Skeletal muscle satellite cell (primary cell): ENCODE data around the gene TRERF1.
"Not testable (repeated sequence)": the region's sequence is repeated elsewhere in the genome, so short reads cannot be mapped to it uniquely, and the experiment has no call there.

Experiments used
- H3K27me3 ChIP-seq: 2 replicates; pipeline ENCODE4 v1.7.0; 2013; ENCODE audit warnings: low read length; ENCODE audit not compliant: control insufficient read depth, insufficient read depth
- H3K36me3 ChIP-seq: 2 replicates; pipeline ENCODE4 v1.7.0; 2013; ENCODE audit warnings: mild to moderate bottlenecking, control low read depth, low read length; ENCODE audit not compliant: insufficient read depth
- H3K4me1 ChIP-seq: 2 replicates; pipeline ENCODE4 v1.7.0; 2013; ENCODE audit warnings: low read length; ENCODE audit not compliant: control insufficient read depth, insufficient read depth
- H3K4me2 ChIP-seq: 2 replicates; pipeline ENCODE4 v1.7.0; 2013; ENCODE audit warnings: mild to moderate bottlenecking, low read length
- H3K4me3 ChIP-seq: 2 replicates; pipeline ENCODE4 v1.7.0; 2013; ENCODE audit warnings: low read length
- H3K9ac ChIP-seq: 2 replicates; pipeline ENCODE4 v1.7.0; 2013; ENCODE audit warnings: mild to moderate bottlenecking, low read depth, low read length, moderate library complexity
- H3K9me3 ChIP-seq: replicated peaks from 2 replicates; pipeline ENCODE4 v1.7.0; 2013; ENCODE audit warnings: mild to moderate bottlenecking, control low read depth, low read length

TRERF1 gene

DNA sequence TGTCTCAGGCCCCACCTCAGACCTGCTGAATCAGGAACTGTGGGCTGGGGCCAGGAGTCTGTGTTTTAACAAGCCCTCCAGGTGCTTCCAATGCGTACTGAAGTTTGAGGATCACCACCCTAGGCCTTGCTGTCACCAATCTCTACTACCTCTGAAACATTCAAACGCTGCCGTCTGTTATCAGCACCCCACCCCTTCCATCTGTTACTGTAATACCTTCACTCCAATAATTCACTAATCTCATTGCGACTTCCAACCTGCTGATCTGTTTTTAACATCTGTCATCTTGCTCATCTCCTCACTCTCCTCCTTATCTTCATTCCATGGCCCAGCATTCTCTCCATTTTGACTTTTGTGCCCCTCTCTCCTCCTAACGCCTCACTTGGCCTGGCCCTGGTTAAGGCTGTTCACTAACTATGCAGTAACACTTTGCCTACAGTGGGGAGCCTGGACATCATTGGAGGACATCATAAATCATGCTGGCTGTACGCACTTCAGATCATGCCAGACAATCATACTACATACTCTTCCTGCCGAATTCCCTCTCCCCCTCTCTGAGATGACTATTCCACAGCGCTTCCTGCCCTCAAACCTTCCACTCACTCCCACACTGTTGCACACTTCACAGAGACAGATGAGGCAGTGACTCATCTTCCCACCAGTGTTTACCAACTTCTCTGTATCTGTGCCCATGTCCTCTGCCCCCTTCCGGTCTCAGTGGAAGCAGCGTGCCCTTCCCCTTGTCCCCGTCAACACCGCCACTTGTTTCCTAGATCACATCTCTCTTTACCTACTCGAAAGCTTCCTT lies 254.0 kb downstream of the TRERF1 start:
- Histone ChIP-seq H3K9ac (no peak overlapping the region), H3K27me3 (no peaks in the 10 kb centered on the region), H3K9me3 (no peaks in the 10 kb centered on the region), H3K36me3 (no peaks in the 10 kb centered on the region), H3K4me2 (peak overlapping the region; percentile 13), H3K4me1 (peaks cover 44% of the 10 kb centered on the region), H3K4me3 (no peak overlapping the region)

DNA sequence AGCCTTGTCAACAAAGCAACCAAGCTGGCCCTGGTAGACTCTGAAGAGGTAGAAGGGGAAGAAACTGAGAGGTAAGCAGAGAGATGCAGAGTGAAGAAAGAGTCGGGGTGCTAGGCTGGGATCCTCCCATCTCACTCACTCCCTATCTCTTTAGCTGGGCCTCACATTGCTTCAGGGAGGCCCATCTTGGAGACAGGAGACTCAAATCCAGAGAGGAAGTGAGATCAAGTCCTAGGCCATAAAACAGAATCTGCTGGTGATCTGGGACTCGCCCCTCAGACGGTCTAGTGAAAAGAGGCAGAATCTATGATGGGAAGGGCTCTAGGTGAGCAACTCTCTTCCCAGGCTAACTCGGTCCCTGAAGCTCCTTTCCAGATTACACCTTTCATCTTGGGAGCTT lies 256.3 kb downstream of the TRERF1 start:
- no peaks in the 10 kb centered on the region for H3K36me3 ChIP-seq
- H3K9ac ChIP-seq, result no peak overlapping the region
- H3K9me3 ChIP-seq, result no peaks in the 10 kb centered on the region
- H3K4me3 ChIP-seq, result no peak overlapping the region
- no peaks in the 10 kb centered on the region for H3K27me3 ChIP-seq
- H3K4me2 ChIP-seq, result no peak overlapping the region
- H3K4me1 ChIP-seq, result peaks cover 33% of the 10 kb centered on the region

DNA sequence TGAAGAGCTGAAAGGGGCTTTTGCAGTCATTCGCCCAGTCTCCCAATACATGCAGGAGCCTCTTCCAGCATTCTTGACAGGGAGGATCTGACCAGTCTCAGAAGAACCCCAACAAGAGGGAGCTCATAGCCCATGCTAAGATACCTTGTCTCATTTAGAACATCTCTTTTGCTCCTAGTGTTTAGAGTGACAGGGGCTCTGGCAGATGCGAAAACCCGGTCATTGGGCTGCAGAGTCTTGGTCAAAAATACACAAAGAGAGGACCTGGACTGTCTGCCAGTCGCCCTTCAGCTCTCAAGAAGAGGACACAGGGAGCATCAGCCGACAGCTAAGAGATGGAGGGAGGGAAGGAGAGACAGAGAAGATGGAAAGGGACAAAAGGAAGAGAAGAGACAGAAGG lies 257.7 kb downstream of the TRERF1 start:
- H3K27me3 ChIP-seq, result no peaks in the 10 kb centered on the region
- no peak overlapping the region for H3K9ac ChIP-seq
- H3K4me2 ChIP-seq, result no peak overlapping the region
- peaks cover 21% of the 10 kb centered on the region for H3K4me1 ChIP-seq
- H3K4me3 ChIP-seq, result no peak overlapping the region
- H3K9me3 ChIP-seq, result no peaks in the 10 kb centered on the region
- H3K36me3 ChIP-seq, result no peaks in the 10 kb centered on the region

GRCh38 chr6:42193491-42193894 lies 258.2 kb downstream of the TRERF1 start:
- H3K36me3 ChIP-seq, result no peaks in the 10 kb centered on the region

GRCh38 chr6:42192385-42192784 lies 259.3 kb downstream of the TRERF1 start:
- not testable (repeated sequence) for H3K4me3 ChIP-seq, H3K9me3 ChIP-seq, H3K9ac ChIP-seq, H3K4me1 ChIP-seq, H3K27me3 ChIP-seq, H3K4me2 ChIP-seq, H3K36me3 ChIP-seq

More at GRCh38 chr6:42193491-42193894, 258.2 kb downstream of the TRERF1 start:
- H3K4me1 ChIP-seq, result peaks cover 19% of the 10 kb centered on the region
- H3K9ac ChIP-seq, result no peak overlapping the region
- peak overlapping the region; percentile 18 for H3K4me2 ChIP-seq
- H3K27me3 ChIP-seq, result no peaks in the 10 kb centered on the region
- no peaks in the 10 kb centered on the region for H3K9me3 ChIP-seq
- H3K4me3 ChIP-seq, result no peak overlapping the region

DNA sequence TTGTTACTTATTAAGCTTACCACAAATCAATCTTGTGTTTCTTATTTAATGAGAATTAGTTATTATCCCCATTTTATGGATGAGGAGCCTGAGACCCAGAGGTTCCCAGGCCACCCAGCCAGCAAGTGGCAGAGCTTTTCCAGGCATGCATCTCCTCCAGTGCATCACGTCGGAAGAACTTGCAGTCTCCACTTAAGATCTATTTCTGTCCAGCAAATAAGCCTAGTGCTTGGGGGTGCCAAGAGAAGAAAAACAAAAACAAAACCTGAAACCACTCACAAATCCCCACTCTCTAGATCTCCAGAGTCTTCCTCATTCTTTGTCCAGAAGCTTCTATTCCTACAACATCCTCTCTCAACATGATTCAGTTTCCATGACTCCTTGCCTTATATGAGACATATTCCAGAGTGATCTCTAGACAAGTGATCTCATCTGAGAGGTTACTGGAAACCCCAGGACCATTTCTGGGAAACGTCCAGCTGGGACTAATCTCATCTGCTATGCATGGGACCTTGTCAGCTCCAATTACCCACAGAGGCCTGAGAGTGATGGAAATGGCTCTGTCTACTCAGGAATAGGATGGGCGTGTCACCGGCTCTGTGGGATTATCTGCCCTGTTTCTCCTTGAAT lies 261.1 kb downstream of the TRERF1 start:
- Histone ChIP-seq H3K4me3 (no peak overlapping the region), H3K36me3 (no peaks in the 10 kb centered on the region), H3K9ac (no peak overlapping the region), H3K9me3 (no peaks in the 10 kb centered on the region), H3K4me2 (no peak overlapping the region), H3K27me3 (no peaks in the 10 kb centered on the region), H3K4me1 (peaks cover 8% of the 10 kb centered on the region)

GRCh38 chr6:42188406-42188805 lies 263.3 kb downstream of the TRERF1 start:
- no peaks in the 10 kb centered on the region for H3K9me3 ChIP-seq
- H3K4me3 ChIP-seq, result no peak overlapping the region
- peaks cover 11% of the 10 kb centered on the region for H3K27me3 ChIP-seq
- H3K4me2 ChIP-seq, result no peak overlapping the region
- no peaks in the 10 kb centered on the region for H3K36me3 ChIP-seq
- H3K4me1 ChIP-seq, result peaks cover 5% of the 10 kb centered on the region
- H3K9ac ChIP-seq, result no peak overlapping the region

DNA sequence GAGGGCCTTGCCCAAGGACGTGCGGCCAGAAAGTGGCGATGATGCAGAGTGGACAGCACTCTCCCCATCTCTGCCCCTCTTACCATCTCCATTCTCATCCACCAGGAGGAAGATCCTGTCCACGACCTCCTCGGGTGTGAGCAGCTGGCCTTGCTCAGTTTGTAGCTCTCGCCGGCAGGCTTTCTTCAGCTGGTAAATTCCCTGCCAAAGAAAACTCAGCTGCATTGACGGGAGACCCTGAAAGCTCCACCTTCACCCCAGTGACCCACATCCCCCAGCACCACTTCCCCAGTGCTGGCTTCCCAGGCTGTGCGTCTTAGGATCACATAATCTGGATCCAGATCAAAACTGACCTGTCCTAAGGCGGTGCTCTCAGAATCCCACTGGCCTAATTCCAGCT lies 266.1 kb downstream of the TRERF1 start:
- Histone ChIP-seq H3K27me3 (peaks cover 11% of the 10 kb centered on the region), H3K9me3 (no peaks in the 10 kb centered on the region), H3K36me3 (no peaks in the 10 kb centered on the region), H3K4me3 (no peak overlapping the region), H3K4me1 (no peaks in the 10 kb centered on the region), H3K4me2 (no peak overlapping the region), H3K9ac (no peak overlapping the region)

GRCh38 chr6:42184475-42184874 lies 267.3 kb downstream of the TRERF1 start:
- Histone ChIP-seq H3K9ac (no peak overlapping the region), H3K4me1 (no peaks in the 10 kb centered on the region), H3K36me3 (no peaks in the 10 kb centered on the region), H3K27me3 (peaks cover 18% of the 10 kb centered on the region), H3K9me3 (no peaks in the 10 kb centered on the region), H3K4me3 (no peak overlapping the region), H3K4me2 (no peak overlapping the region)

DNA sequence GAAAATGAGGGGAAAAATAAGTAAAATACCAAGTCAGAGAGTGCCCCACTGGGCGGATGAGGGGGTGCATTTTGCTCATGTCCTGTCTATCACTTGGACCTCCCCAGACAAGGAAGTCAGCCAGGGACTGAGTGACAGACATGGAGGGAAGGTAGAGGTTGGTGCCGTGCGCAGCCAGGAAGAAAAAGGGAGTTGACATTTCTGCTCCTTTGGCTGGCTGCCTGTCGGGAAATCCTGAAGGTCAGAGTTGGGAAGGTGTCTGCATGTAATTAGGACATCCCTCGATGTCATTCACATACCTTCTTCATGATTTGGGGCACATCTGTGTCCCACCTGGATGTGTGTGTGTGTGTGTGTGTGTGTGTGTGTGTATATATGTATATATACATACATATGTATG lies 269.6 kb downstream of the TRERF1 start:
- no peaks in the 10 kb centered on the region for H3K36me3 ChIP-seq
- H3K4me3 ChIP-seq, result no peak overlapping the region
- no peak overlapping the region for H3K9ac ChIP-seq
- H3K4me2 ChIP-seq, result no peak overlapping the region
- no peaks in the 10 kb centered on the region for H3K4me1 ChIP-seq
- peaks cover 33% of the 10 kb centered on the region for H3K27me3 ChIP-seq
- no peaks in the 10 kb centered on the region for H3K9me3 ChIP-seq

GRCh38 chr6:42179945-42180313 lies 271.8 kb downstream of the TRERF1 start:
- H3K4me3 ChIP-seq, result no peak overlapping the region
- H3K9me3 ChIP-seq, result no peaks in the 10 kb centered on the region
- H3K4me1 ChIP-seq, result no peaks in the 10 kb centered on the region
- no peak overlapping the region for H3K4me2 ChIP-seq
- peaks cover 30% of the 10 kb centered on the region for H3K27me3 ChIP-seq
- no peak overlapping the region for H3K9ac ChIP-seq
- H3K36me3 ChIP-seq, result no peaks in the 10 kb centered on the region
